ENCODE measurements around the gene ZNF474.
"Not testable (repeated sequence)": the region's sequence is repeated elsewhere in the genome, so short reads cannot be mapped to it uniquely, and the experiment has no call there.

Gene ZNF474

DNA sequence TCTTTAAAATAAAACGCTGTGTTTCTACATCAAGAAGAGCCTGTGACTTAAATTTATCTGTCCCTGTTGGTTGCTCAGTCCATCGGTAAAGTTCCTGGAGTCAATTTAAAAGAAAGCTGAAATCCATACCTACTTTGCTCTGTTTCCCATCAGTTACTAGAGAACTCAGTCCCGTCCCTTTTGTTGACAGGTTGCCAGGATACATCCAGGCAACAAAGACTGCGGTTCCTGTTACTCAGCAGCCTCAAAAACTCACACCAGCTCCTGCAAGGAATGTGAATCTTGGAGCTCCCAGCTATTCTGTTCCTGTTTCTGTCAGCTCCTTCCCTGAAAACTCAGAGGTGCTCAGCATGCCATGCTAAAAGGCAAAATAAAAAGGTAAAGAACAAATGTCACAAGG is at the start of gene ZNF474:
ZNF474 (plus strand) TSS at position 241 of the 400 bp plus-strand sequence. CDS start 22,445 bp downstream, outside the sequence.
- DNase-seq = no peak

DNA sequence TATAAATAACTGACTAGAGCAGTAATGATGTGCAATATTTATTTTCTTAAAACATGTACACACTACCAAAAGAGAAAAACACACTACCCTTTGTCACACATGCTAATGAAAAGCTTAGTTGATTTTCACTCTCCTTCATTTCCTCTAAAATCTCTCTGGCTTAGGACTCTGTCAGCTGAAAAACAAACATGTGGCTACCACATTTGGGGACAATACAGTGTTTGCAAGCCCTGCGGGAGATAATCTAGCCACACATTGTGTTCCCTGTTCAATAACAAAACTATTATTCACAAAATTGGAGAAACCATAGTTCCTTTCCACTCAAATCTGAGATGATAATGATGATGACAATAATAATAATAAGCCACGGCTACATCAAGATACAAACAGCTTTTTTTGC is 47.8 kb upstream of the ZNF474 start:
- DNase-seq = no peak

DNA sequence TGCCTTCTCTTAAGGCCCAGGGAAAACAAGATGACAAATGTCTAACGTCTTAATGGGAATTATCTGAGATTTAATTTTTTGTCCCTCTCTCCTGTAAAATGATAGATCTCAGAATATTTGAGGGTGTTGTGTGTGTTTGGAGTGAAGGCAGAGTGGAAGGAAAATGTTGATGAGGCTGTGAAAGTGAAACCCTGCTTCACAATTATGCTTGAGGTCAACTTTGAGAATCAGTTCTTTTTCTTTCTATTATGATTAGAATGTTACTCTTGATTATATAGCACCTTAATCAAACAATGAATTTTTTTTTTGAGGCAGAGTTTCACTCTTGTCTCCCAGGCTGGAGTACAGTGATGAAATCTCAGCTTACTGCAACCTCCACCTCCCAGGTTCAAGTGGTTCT is 45.8 kb upstream of the ZNF474 start:
- DNase-seq = no peak

DNA sequence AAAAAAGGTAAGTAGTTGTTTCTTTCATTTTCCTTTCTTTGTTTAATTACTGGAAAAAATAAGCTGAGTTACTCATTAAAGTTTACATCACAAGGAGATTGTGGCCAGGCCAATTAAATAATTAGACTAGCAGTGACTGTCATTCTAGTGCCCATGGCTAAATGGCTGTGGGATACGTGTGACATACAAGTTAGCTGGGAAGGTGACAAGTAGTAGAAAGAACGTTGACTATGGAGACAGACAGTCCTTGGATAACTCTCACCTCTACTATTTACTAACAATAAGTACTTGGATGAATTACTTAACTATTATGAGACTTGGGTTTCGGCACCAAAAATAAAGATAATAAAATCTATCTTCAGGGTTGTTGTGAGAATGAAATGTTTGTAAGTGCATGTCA is 44.3 kb upstream of the ZNF474 start:
- DNase-seq = no peak

DNA sequence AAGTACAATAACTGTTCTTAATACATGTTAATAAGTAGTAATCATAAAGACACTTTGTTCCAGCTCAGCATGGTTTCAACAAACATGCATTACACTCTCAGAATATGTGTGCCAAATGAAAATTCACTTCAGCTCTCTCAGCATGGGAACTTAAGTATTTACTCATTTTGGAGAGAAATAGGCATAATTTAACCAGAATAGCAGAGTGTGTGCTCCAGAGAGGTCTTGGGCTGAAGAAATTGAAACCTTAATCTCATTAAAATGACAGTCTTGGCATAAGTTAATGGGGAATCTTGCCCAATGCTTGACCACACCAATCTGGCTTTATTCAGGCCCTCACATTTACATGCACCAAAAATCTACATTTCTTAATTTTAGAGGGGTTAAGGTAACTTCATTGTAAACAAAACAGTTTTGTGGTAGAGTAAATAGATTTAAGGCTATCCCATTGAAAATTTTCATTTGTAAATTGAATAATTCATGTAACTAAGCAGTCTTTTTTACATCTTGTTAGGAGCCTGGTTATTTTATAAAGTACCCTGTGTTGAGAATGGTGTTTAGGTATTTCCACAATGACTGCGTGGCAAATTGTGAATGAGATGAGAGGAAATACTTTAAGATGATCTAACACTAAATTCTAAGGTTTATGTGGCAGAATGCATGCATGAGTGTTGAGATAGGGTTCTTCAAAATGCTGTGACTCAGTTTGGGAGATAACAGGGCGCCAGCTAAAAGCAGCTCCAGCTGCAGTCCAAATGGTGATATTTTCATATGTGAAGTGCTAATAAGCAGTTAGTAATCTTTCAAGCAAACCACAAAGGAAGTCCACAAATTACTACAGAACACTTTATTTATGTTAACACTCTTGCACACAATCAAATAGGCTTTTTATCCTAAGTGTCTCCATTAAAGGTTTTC is 40.0 kb upstream of the ZNF474 start:
- DNase-seq = no peak

DNA sequence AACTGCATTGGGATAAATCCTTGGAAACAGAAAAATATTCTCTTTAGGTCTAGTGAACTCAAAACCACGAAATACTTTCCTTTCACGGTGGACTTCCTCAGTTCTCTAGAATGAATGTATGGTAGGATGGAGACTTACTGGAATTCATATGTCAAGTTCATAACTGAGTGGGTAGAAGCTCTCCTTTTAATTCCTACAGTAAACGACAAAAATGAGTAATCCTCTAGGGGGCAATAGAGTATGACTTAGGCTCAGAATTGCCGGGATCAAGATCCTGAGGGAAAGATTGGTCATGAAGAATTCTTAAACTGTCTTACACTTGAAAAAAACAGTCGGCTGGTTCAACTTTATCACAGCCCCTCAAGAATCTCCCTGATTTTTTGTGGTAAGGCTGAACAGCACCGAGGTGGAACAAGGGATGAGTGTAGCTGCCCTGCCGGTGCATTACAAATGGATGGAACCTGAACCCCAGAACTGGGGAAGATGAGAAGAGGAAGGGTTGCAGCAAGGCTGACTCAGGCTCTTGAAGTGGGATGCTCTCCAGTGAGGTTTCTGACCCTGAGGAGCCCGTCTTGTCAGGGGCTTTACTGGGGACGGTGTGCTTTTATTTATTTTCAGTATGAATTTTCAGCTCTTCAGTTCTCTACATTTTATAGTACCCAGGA is 37.3 kb upstream of the ZNF474 start:
- no peak for DNase-seq

DNA sequence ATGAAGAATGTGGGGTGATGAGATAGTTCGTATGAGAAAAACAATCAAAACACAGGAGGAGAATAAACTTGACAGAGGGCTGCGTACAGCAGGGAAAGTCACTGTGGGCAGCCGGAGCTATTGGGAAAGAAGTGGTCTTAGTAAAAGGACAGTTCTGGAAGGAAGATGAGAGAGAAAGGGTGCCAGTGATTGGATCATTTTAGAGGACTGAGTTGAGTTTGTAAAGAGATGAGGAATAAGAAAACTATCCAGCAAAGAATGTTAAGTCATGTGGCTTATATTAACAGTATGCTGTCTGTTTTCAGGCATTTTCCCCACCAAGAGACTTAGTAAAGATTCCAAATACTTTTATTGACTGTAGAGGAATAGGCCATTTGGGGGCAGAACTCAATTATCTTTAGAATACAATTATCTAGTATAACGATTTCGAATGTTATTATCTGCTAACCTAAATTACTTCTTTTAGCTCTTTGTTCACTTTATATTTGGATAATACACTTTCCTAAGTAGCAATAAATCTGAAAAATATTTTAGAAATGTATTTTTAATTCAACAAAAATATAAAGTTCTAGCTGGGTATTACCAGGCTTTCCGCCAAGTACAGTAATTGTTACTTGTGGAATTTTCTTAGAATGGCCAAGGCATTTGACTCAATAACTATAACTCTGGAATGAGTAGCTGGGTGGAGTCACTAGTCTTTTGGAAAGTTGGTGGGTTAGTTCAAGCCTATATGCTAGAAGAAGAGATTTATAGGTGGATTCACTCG is 35.7 kb upstream of the ZNF474 start:
- no peak for DNase-seq

DNA sequence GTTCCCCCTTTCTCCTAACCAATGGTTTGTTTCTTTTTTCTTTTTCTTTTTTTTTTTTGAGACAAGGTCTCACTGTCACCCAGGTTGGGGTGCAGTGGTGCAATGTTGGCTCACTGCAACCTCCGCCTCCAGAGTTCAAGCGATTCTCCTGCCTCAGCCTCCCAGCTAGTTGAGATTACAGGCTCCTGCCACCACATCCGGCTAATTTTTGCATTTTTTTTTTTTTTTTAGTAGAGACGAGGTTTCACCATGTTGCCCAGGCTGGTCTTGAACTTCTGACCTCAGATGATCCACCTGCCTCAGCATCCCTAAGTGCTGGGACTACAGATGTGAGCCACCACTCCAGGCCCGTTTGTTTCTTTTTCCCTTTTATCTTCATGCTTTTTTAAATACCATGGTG is 35.1 kb upstream of the ZNF474 start:
- DNase-seq = not testable (repeated sequence)

DNA sequence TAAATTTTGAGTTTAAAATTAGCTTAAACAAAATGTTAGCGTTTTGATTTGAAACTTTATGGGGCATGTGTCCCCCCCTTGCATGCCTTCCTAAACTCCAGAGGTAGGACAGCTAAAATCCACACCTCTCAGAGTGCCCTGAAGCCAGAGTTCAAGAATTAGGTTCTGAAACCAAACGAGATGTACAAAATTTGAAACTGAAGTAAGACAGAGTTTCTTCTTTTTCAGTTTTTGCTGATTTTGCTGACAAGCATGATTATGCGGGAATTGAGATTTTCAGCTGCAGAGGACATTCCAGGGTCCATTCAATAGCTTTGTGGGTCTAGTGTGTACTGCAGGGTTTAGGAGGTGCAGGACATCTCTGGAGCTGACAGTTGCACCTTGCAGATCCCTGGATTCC is 34.2 kb upstream of the ZNF474 start:
- DNase-seq = no peak

DNA sequence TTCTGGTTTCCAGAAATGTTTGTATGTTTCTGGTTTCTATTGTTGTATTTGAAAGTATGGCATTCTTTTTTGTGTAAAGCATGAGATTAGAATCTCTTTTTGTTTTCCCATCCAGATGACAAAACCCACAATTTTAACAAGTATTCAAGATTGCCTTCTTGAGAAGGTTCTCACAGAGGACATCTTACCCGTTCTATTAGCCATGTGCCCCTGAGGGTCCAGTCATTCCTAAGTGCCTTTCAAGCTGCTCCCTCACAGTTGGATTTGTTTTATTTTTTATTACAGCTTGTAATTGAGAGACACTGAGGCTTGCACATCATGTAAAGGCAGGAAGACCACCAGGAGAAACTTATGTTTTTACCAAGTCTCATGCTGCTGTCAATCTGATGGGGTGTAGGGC is 32.0 kb upstream of the ZNF474 start:
- no peak for DNase-seq

DNA sequence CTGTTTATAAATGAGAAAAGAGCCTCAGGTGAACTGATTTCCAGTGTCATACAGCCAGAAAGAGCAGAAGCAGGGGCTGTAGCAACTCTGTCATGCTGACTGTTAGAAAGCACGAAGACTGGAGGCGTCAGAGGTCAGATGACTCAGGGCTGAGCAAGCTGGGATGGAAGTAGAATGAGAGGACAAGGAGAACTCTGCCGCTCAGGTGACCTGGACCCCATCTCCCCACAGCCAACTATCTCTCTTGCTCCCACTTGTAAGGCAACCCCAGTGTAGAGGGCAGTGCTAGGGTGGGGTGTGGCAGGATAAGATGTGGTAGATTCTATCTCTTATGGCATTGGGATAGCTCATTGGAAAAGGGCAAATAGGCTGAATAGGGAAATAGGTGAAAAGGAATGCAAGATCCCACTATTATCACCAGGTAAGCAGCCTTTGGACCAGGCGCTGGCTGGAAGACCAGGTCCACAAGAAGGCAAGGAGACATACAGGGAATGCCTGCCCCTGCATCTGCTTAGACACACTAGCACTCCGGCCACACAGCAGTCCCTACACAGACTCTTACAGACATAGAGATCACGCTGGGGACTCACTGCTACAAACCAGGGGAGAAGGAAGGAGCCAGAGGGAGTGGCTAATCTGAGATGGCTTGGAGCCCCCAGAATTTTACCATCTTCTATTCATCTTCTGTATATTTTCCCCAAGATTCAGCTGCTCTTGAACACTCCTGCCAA is 30.1 kb upstream of the ZNF474 start:
- DNase-seq = no peak

DNA sequence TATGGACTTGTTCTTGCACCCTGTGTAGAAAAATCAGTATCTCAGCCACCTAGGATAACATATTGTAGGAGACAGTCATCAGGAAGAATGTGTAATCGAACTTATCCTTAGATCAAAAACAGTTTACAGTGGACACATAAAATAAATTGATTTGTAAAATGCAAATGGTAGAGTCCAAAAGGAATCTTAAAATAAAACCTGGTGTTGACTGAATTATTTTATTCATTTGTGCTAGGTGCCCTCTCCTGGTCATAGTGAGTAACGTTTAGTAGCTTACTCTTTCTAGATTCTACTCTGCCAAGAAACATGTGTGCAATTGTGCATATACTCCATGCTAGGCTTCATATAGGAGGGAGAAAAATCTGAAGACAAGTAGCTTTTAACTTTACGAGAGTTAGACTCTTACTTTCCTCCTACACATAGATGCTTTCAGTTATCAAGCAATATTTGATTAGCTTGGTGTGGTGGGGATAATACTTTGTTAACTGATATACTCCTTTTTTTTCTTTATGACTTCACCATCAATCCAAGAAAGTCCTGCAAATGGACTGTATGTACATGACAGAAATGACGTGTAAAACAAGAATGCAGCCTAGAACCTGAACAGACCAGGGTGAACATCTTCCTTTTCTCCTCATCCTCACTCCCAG is 27.6 kb upstream of the ZNF474 start:
- DNase-seq = no peak

DNA sequence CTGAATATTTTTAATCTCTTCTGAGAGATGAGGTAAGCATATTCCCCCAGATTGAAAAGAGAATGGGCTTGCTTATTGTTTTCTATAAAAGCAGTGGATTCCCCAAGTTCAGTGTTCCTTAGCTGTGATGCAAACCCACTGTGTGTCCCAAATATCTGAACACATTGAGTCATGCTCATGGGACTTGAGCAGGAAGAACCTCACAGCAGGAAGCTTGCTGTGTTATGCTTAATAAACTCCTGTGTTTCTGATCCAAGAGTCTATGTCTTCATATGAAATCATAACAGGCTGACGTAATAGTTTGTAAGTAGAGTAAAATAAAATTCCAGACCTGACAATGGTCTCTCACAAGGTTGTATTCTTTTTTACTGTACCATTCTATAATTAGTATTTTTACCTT is 26.5 kb upstream of the ZNF474 start:
- no peak for DNase-seq

DNA sequence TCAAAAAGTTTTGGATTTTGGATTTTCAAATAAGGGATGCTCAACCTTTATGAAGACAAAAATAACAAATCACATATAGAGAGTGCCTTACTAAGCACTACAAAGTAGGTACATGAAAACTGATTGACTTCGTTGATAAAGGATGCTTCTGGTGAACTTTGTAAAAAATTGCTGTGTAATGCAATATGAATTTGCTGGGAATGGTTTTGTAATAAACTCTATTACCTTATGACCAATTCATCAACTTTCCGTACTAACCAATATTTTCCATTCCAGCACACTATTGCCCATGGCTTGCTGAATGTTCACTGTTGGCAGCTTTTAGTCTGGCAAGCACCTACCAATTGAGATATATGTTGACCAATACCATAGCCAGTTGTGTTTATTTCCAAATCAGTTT is 23.4 kb upstream of the ZNF474 start:
- DNase-seq = no peak

DNA sequence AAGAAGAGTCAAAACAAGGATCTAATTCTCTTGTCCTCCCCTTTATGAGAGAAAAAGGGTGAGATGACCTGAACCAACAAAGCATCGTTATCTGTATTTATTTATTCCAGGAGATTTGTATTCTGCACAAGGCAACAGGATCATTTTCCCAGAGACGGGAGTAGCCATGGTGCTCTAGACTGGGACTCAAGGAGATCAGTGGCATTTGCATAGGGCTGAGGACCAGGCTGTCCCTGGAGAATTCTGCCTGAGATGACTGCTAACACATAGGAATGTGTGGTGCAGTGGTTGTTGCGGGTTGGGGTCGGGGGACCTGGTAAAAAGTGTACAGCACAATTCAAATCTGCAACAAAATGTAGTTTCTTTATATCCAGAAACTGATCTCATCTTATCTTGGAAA is 22.3 kb upstream of the ZNF474 start:
- DNase-seq = no peak

DNA sequence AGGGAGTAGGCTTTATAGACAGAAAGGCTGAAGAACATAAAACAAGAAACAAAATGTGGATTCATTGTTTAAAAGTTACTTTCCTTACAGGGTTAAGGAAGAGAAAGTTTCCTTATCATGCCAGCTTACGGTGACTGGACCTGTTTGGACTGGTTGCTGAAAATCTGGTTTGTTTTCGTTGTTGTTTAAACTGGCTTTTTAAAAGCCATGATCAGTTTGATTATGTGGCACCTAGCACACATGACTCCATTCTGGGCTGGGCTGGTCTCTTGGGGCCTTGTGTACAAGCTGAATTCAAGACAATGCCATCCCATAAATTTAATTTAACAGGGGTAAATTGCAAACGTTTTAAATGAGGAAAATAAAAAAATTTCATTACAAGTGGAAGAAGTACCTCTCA is 18.4 kb upstream of the ZNF474 start:
- DNase-seq = no peak

DNA sequence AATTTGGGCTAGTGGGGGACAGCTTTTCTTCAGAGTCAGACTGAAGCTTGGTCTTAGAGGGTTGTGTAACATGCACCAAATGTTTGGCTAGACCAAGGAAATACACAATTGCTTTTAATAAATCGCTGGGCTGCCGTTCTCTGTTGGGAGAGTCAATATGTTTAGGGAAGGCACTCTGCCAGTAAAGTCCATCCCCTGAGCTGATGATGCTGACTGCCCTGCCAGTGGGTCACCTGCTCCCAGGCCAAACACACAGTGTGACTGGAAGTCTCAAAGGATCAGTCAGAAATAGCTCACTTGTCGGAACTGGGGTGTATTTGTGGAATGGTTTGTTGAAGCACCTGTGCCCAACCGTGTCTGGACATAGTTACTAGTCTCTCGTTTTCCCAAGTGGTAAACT is 17.9 kb upstream of the ZNF474 start:
- DNase-seq = no peak

DNA sequence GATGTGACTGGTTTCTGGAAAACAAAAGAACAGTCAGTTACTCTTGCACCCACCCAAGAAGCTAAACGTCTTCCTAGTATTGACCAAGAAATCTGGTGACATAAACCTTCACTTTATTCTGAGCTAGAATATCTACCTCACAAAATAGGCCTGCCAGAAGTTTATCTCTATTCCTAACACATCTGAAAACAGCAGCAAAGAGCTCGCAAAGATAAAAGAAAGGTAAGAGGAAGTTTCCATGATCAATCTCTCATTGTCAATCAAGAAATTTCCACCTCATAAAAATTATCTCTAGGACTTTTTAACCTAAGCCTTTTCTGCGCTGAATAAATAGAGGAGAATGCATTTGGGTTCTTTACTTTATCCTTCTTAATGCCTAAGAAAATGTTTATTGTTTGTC is 17.3 kb upstream of the ZNF474 start:
- DNase-seq = no peak

DNA sequence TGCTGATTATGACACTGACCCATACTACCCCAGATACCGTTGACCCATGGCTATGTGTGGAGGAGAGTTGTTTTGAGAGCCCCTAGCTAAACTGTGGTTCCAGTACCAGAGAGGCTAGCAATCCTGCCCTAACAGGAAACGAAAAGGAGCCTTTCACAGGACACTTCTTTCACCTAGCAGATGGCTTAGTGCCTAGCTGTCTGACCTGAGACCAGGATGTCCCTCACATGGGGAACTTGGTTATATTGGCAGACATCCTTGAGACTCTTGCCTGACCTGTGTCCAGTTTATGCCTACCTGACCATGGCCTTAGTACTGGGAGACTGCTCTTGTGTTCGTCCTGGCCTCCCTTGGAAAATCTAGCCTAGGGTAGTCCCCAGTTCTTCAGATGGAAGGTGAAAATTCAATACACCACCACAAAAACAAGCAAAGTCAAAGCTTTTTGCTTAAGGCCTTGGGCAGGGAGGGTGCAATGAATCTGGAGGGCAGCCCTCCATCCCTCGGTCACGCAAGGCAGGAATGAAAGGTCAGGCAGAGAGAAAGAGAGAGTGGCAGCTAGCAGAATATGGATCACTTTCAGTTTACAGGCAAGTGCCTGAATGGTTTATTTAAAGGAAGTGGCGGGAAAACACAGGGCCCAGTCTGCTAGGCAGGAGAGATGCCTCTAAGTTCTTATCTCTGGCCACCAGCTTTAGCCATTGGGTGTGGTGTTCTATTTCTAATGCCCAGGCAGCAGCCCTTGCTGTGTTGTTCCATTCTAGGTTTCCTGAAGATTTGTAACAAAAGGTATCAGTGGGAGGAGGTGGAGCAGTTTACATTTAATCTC is 16.4 kb upstream of the ZNF474 start:
- no peak for DNase-seq

DNA sequence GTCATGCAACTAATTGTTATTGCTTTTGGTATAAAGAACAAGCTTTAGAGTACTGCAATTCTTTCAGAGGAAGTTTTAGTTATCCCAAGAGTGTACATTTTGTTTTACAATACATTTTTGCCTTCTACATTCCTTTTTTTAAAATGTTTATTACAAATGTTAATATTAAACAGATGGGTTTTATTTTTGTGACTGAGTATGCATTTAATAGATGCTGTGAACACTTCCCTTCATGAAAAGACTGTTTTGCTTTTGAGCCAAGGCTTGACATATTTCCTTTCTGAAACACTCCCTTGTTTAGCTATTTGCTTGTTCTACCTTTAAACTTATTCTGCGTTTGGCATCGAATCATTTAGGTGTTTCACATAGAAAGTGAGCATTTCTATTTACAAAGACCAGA is 14.8 kb upstream of the ZNF474 start:
- DNase-seq = no peak

DNA sequence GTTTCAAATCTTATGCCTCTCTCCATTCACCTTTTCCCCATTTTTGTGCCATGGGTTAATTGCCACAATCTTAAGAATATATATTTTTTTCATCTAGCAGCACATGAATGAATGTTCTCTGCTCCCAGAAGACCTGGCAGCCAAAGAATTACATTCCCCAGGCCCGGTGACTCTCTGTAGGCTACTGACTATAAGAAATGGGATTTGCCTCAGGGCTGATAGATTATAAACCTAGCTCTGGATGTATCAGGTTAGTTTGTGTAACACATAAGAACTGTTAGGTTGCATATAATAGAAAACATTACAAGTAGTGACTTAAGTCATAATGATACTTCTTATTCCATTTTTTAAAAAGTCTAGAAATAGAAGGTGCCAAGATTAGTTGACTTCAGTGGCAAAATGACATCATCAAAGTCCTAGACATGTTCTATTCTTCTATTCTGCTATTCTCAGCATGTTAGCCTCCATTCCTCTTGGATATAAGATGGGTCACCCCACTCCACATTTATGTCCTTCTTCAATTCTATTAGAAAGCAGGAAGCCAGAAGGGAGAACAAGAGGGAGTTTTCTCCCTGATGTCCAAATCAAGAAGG is 10.9 kb upstream of the ZNF474 start:
- DNase-seq = no peak

Measured in NCI-H1092 (cell line).